ENCODE measurements around the gene SYCP2L.

The SYCP2L gene

GRCh38 chr6:10837995-10838793, 48.7 kb upstream of the SYCP2L start, which contains the start of gene MAK (continued):
- TF ChIP-seq ZNF518A (tag by site-specific recombination; conservative IDR thresholded peaks at IDR 0.05; ENCODE audit: low read depth) (no peak), KLF1 (tag by site-specific recombination; IDR thresholded peaks at IDR 0.05) (peak; percentile 39; the same call in 1 of the 2 replicates), ZNF155 (tag by site-specific recombination; IDR thresholded peaks at IDR 0.05) (no peak), ZNF777 (tag by site-specific recombination; IDR thresholded peaks at IDR 0.05; ENCODE audit: borderline replicate concordance) (peak; percentile 17; the same call in 1 of the 2 replicates), ZNF169 (tag by site-specific recombination; IDR thresholded peaks at IDR 0.05) (no peak), KLF17 (tag by site-specific recombination; IDR thresholded peaks at IDR 0.05) (peak; percentile 66), GLI4 (tag by site-specific recombination; IDR thresholded peaks at IDR 0.05) (no peak), SALL2 (tag by site-specific recombination; IDR thresholded peaks at IDR 0.05; ENCODE audit: borderline replicate concordance) (no peak), REPIN1 (tag by site-specific recombination; IDR thresholded peaks at IDR 0.05; ENCODE audit: low read depth) (no peak), ZNF660 (tag by site-specific recombination; IDR thresholded peaks at IDR 0.05) (peak; percentile 74; the same call in 1 of the 2 replicates), ZXDB (tag by site-specific recombination; IDR thresholded peaks at IDR 0.05) (peak; percentile 50; the same call in 1 of the 2 replicates), ZNF221 (tag by site-specific recombination; IDR thresholded peaks at IDR 0.05; ENCODE audit: borderline replicate concordance) (no peak), ZNF776 (tag by site-specific recombination; IDR thresholded peaks at IDR 0.05; ENCODE audit: borderline replicate concordance) (no peak), ZNF623 (tag by site-specific recombination; IDR thresholded peaks at IDR 0.05) (no peak), ZNF600 (tag by site-specific recombination; IDR thresholded peaks at IDR 0.05) (peak; percentile 83; the same call in 1 of the 2 replicates), RBAK (tag by site-specific recombination; IDR thresholded peaks at IDR 0.05) (no peak), SP3 (tag by site-specific recombination; IDR thresholded peaks at IDR 0.05) (peak; percentile 96), TRIM28 (IDR thresholded peaks at IDR 0.05; ENCODE audit: borderline replicate concordance, low read length) (no peak), ZNF18 (tag by site-specific recombination; IDR thresholded peaks at IDR 0.05) (no peak), ZNF704 (tag by site-specific recombination; IDR thresholded peaks at IDR 0.05) (0 out of 2 replicates have a peak, but pooled peaks have one; percentile 60), ZIC2 (tag by site-specific recombination; IDR thresholded peaks at IDR 0.05) (peak; percentile 58), ZSCAN30 (tag by site-specific recombination; IDR thresholded peaks at IDR 0.05) (0 out of 2 replicates have a peak, but pooled peaks have one; percentile 28), ZNF2 (tag by site-specific recombination; IDR thresholded peaks at IDR 0.05) (no peak), ZNF280D (tag by site-specific recombination; IDR thresholded peaks at IDR 0.05) (no peak), GLIS1 (tag by site-specific recombination; IDR thresholded peaks at IDR 0.05) (peak; percentile 34), ZNF830 (tag by site-specific recombination; IDR thresholded peaks at IDR 0.05; ENCODE audit: low read depth) (no peak), ZNF658 (tag by site-specific recombination; IDR thresholded peaks at IDR 0.05) (no peak), KLF16 (tag by site-specific recombination; IDR thresholded peaks at IDR 0.05) (no peak), BCL11B (tag by site-specific recombination; IDR thresholded peaks at IDR 0.05; ENCODE audit: low read depth) (peak; percentile 23; the same call in 1 of the 2 replicates)
